Inflammatory macrophage treated with lipopolysaccharide for 4 hours (primary cell): ENCODE data around the gene TTYH2.
"Not testable (repeated sequence)": the region's sequence is repeated elsewhere in the genome, so short reads cannot be mapped to it uniquely, and the experiment has no call there.

Experiments used
- DNase-seq: peaks from one replicate; pipeline ENCODE4 v3.0.0-alpha.2; 2020

The TTYH2 gene

GRCh38 chr17:74212913-74213791, at the start of gene TTYH2:
TSS of gene TTYH2 (plus strand) at chr17:74213571. CDS start at chr17:74213588, 17 bp downstream.
- DNase-seq, result peak; percentile 97

DNA sequence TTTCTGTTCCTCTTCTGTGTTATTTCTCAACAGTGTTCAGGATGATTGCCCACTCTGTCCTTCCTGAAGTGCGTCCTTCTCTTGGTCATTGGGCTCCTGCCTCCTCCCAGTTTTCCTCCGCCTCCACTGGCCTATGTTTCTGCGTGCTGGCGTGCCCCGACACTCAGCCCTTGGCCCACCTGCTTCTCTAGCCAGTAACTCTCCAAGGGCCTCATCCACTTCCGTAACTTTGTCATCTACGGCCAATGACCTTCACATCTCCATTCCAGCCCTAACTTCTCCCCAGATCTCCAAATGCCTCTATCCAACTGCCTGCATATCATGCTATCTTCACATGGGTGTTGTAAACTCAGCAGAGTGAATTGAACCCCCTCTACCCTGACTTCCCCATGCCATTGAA, 49.5 kb upstream of the TTYH2 start:
- no peak for DNase-seq

DNA sequence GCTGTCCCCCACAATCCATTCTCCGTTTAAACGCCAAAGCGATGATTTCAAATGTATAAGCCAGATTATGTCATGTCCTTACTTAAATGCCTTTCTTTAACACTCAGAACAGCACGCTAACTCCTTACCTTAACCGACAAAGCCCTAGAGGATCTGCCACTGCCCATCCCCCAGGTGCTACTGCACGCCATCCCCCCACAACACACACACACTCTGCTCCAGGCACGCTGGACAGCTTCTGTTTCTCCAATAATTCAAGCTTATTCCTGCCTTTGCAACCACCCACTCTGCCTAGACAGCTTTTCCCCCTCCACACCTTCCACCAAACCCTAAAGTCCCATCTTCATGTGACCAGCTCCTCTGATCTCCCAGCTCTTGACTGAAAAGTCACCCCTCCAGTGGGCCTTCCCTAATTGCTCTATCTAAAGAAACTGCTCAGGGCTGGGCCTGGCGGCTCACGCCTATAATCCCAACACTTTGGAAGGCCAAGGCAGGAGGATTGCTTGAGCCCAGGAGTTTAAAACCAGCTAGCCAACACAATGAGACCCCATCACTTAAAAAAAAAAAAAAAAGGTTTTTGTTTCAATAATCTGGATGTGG, 48.8 kb upstream of the TTYH2 start:
- DNase-seq, result no peak

DNA sequence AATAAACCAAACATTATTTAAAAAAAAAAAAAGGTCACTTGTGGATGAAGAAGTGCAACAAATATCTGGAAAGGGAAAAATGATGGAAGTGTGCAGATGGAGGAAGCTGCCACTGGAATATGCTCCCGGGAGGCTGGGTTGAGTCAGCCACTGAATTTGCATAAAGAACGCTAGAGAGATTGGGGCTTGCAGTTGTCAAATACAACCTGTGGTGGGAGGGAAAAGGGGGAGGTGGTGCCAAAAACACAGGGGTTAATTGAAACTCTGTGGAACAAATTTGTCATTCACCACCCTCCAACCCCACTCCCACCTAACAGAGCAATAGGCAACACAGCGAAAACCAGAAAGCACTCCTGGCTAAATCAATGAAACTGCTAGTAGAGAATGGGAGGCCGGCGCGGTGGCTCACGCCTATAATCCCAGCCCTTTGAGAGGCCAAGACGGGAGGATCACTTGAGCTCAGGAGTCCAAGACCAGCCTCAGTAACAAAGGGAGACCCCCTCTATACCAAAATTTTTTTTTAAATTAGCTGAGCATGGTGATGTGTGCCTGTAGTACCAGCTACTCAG, 47.5 kb upstream of the TTYH2 start:
- DNase-seq, result no peak

- DNase-seq, result no peak
Observed at GRCh38 chr17:74170924-74171323, 42.4 kb upstream of the TTYH2 start.

DNA sequence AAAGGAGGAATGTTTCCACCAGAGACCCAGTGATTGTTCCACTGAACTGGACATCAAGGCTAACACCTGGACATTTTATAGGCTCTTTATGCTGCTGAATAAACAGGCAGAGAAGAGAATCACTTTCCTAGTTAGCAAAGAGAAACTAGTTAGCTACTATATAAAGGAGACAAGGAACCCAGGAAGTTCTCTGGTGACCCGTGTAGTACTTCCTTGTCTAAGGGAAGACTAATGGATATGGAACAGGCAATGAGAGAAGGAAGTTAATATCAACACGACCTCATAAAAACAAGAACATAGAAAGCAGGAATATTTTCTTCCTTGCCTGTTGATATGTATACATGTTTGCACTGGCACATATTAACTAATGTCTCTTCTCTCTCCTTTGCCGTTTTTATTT, 40.7 kb upstream of the TTYH2 start:
- no peak for DNase-seq

GRCh38 chr17:74176546-74177001, 36.8 kb upstream of the TTYH2 start:
- peak; percentile 45 for DNase-seq

DNA sequence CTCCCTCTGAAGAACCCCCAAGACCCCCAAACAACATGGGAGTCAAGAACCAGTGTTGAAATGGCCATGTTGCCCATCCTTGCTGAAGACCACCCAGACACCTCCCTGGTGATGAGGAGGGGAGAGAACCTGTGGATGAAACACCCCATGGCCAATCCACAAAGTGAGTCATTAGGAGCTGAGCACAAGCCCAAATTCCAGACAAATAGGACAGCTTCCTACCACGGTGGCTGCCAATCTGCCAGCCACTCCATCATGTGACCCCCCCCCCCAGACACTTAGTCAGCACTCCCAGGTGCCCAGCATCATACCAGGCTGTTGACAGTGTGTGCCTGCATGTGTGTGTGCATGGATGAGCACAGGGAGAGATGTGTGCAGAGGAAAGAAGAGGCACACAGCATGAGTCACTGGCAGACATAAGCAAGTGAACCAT, 36.3 kb upstream of the TTYH2 start:
- no peak for DNase-seq

- no peak for DNase-seq
Observed at GRCh38 chr17:74179576-74179975, 33.8 kb upstream of the TTYH2 start.

DNA sequence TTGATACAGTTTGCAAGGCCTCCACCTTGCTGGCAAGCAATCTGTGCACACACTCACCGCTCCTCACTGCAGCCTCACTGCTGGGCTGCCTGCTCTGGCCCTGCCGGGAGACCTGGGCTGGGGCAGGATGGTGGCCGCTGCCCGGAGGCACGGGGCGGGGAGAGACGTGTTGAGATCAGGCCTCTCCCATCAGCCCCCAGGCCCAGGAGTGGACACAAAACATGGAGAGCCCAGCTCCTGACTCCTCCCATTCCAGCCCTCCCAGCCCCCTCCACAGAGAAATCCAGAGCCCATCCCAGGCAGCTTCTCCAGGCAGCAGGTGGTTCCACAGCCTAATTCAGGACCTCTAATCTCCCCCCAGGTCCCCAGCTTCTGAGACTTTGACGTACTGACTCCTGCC, 33.0 kb upstream of the TTYH2 start:
- no peak for DNase-seq

DNA sequence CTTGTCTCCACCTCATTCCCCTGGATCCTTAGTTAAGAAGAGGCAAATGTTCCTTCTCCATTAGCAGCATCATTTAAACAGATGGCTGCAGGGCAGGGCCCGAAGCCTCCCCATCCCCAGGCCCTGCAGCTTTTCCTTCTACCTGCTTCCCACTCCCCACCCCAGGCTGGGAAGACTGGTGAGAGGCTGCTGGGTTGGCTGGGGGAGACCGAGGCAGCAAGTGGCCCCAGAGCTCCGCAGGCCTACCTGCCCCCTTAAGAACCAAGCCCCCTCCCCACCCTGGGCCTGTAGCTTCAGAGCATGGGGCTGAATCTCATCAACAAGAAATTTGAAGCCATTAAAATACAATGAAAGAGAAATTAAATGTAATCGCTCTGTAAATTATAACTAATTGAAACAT, 32.0 kb upstream of the TTYH2 start:
- DNase-seq, result no peak

- no peak for DNase-seq
Observed at GRCh38 chr17:74182041-74182723, 31.2 kb upstream of the TTYH2 start.

- no peak for DNase-seq
Observed at GRCh38 chr17:74183411-74183810, 30.0 kb upstream of the TTYH2 start.

- DNase-seq, result no peak
Observed at GRCh38 chr17:74185571-74186185, 27.7 kb upstream of the TTYH2 start.

GRCh38 chr17:74186498-74186897, 26.9 kb upstream of the TTYH2 start:
- DNase-seq, result no peak

- no peak for DNase-seq
Observed at GRCh38 chr17:74187761-74188160, 25.6 kb upstream of the TTYH2 start.

GRCh38 chr17:74188687-74189086, 24.7 kb upstream of the TTYH2 start:
- not testable (repeated sequence) for DNase-seq

GRCh38 chr17:74190154-74190553, 23.2 kb upstream of the TTYH2 start:
- peak; percentile 50 for DNase-seq

DNA sequence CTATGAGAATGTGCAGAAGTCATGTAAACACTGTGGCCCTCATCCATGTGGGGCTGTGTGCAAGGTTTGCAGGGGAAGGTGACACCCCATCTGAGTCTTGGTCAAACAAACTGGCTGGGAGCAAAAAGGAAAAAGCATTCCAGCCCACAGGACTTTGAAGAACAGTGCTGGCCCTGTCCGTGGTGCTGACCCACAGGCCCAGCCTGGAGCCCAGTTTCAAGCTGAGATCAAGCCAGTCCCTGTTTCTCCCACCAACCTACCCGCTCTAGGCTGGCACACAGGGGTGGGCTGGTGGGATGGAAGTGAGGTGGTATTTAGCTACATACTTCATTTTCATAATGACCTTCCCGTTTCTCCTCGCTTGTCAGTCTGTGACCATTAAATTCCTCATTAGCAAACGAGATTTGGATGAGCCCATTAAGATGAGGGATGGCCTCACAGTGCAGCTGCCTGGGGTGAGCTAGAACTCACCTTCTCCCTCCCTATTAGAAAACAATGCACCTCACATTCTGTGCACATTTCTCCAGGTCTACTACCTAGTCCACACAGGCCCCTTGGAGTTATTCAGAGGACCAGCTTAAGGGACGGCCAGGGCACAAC, 22.5 kb upstream of the TTYH2 start:
- no peak for DNase-seq

GRCh38 chr17:74192950-74193781, 20.2 kb upstream of the TTYH2 start:
- peak; percentile 65 for DNase-seq

DNA sequence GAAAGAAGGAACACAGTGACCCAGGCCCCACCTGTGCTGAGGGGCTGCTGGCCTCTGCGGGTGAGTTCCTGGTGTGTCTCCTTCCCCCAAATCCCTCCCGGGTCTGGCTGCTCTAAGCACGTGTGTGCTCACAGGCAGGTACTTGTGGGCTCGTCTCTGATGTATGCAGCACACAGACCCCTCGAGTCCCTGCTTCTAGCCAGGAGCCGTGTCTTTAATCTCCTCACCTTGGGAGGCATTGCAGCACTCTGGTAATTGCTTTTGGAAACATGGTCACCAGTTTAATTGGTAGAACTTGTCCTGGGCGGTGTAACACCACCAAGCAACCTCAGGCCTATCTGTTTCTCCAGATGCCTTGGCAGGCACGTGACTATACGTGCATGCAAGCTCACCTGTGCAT, 18.7 kb upstream of the TTYH2 start:
- DNase-seq, result no peak
